HCT116 (cell line): ENCODE data around the gene FOXC2. TPM values are rescaled to one million over a fixed set of nuclear protein-coding genes. Genes with fewer than 3 reads are reported as not detected.
A peak's percentile ranks its signal among the peaks of the same experiment; 100 is the strongest.

Source experiments
- ATAC-seq: fragments of 200-7000 bp; cut with Tn5 transposase; 2 replicates; pipeline ENCODE4 v1.9.1; 2020; ENCODE audit warnings: mild to moderate bottlenecking, moderate library complexity
- BruUV-seq: library from RNA; stranded (reverse); fragments of 400-500 nt; replicated peaks from 2 replicates; lab custom pipeline; 2021; lab: Mats Ljungman, UMichigan
- CTCF ChIA-PET: fragments of 300-600 bp; sonication (Branson Sonifier 250); formaldehyde crosslinking; loops from one replicate; lab custom pipeline; 2021; ENCODE audit warnings: antibody characterized with exemption; lab: Charles Lee
- POLR2A ChIA-PET: fragments of 300-600, 350-600 bp; sonication (Branson Sonifier 250); formaldehyde crosslinking; loops from one replicate; lab custom pipeline; 2021; ENCODE audit warnings: antibody characterized with exemption; lab: Charles Lee
- RAD21 ChIA-PET, 2 experiments: fragments of 300-600 bp; sonication (Branson Sonifier 250); formaldehyde crosslinking; loops; one replicate each; lab custom pipeline; 2023; ENCODE audit warnings: low total read pairs in 2 of 2; ENCODE audit not compliant: uncharacterized antibody in 2 of 2, unreplicated experiment in 2 of 2, low non-redundant PET in 1 of 2; lab: Charles Lee
- DNase-seq: peaks from one replicate; pipeline ENCODE4 v3.0.0-alpha.2; 2010; ENCODE audit warnings: low read depth, low spot score
- H2AFZ ChIP-seq: fragments of 200-600 bp; shearing (Covaris generic), sonication (generic); 2 replicates; pipeline ENCODE4 v1.6.1; 2017; ENCODE audit warnings: low read depth, mixed run types, mixed read lengths, antibody characterized with exemption, low read length; ENCODE audit not compliant: poor library complexity, severe bottlenecking
- H3K27ac ChIP-seq: 2 replicates; pipeline ENCODE4 v1.5.1; 2012; ENCODE audit warnings: low read depth, low read length
- H3K27me3 ChIP-seq: fragments of 200-600 bp; sonication (generic); 2 replicates; pipeline ENCODE4 v1.6.1; 2016; ENCODE audit warnings: mixed run types, low read length, mixed read lengths; ENCODE audit not compliant: insufficient read depth
- H3K36me3 ChIP-seq, 2 experiments: fragments of 200-500 bp in 1 of 2; fragments of 200-600 bp in 1 of 2; sonication (Bioruptor generic) in 1 of 2; sonication (generic) in 1 of 2; 2 replicates each; pipeline versions ENCODE4 v1.5.1 to v1.6.1; 2014 to 2016; ENCODE audit warnings: low read length in 2 of 2, inconsistent platforms in 1 of 2, mixed read lengths in 1 of 2, mixed run types in 1 of 2; ENCODE audit not compliant: insufficient read depth in 2 of 2, control insufficient read depth in 1 of 2
- H3K4me1 ChIP-seq, 2 experiments: fragments of 200-600 bp in 1 of 2; sonication (generic) in 1 of 2; 2 replicates each; pipeline versions ENCODE4 v1.5.1 to v1.6.1; 2012 to 2017; ENCODE audit warnings: low read length in 2 of 2, inconsistent platforms in 1 of 2, mild to moderate bottlenecking in 1 of 2, mixed read lengths in 1 of 2, mixed run types in 1 of 2, moderate library complexity in 1 of 2; ENCODE audit not compliant: insufficient read depth in 2 of 2, control insufficient read depth in 1 of 2
- H3K4me2 ChIP-seq: fragments of 200-600 bp; sonication (generic); 2 replicates; pipeline ENCODE4 v1.6.1; 2017; ENCODE audit warnings: mixed run types, low read length, mixed read lengths
- H3K4me3 ChIP-seq, 2 experiments: fragments of 200-600 bp in 1 of 2; sonication (generic) in 1 of 2; replicated peaks in 1 of 2; 2 replicates each; pipeline ENCODE4 v1.5.1; 2011 to 2016; ENCODE audit warnings: low read length in 2 of 2, control low read depth in 1 of 2, low read depth in 1 of 2, mild to moderate bottlenecking in 1 of 2, mixed read lengths in 1 of 2, mixed run types in 1 of 2
- H3K79me2 ChIP-seq: fragments of 200-600 bp; sonication (generic); 2 replicates; pipeline ENCODE4 v1.6.1; 2017; ENCODE audit warnings: mild to moderate bottlenecking, mixed run types, low read length, moderate library complexity, mixed read lengths; ENCODE audit not compliant: insufficient read depth
- H3K9ac ChIP-seq: fragments of 200-600 bp; sonication (generic); 2 replicates; pipeline ENCODE4 v1.6.1; 2016; ENCODE audit warnings: low read length, mixed read lengths
- H3K9me2 ChIP-seq: fragments of 200-600 bp; sonication (generic), shearing (Covaris generic); 2 replicates; pipeline ENCODE4 v1.6.1; 2017; ENCODE audit warnings: mixed run types, mild to moderate bottlenecking, moderate library complexity; ENCODE audit not compliant: insufficient read depth
- H3K9me3 ChIP-seq, 2 experiments: fragments of 200-500 bp in 1 of 2; fragments of 200-600 bp in 1 of 2; sonication (Bioruptor generic) in 1 of 2; sonication (generic) in 1 of 2; 2 replicates each; pipeline ENCODE4 v1.6.1; 2014 to 2017; ENCODE audit warnings: low read length in 2 of 2, mixed read lengths in 2 of 2, inconsistent platforms in 1 of 2, low read depth in 1 of 2, mild to moderate bottlenecking in 1 of 2, mixed run types in 1 of 2, moderate library complexity in 1 of 2; ENCODE audit not compliant: control insufficient read depth in 1 of 2, insufficient read depth in 1 of 2
- H4K20me1 ChIP-seq: fragments of 200-600 bp; sonication (generic), shearing (Covaris generic); 2 replicates; pipeline ENCODE4 v1.6.1; 2017; ENCODE audit warnings: mixed run types, mild to moderate bottlenecking, moderate library complexity; ENCODE audit not compliant: insufficient read depth
- CEBPB ChIP-seq: IDR thresholded peaks from 2 replicates; pipeline ENCODE4 v1.6.1; 2012; ENCODE audit warnings: low read depth
- ELF1 ChIP-seq: IDR thresholded peaks from 2 replicates; pipeline ENCODE4 v1.6.1; 2012; ENCODE audit warnings: low read depth, borderline replicate concordance
- EZH2 ChIP-seq: fragments of 200-600 bp; sonication (generic); IDR thresholded peaks from 2 replicates; pipeline ENCODE4 v1.6.1; 2017; ENCODE audit warnings: antibody characterized with exemption, mixed run types
- EZH2phosphoT487 ChIP-seq: fragments of 200-600 bp; IDR thresholded peaks from 2 replicates; pipeline ENCODE4 v1.6.1; 2018; ENCODE audit warnings: antibody characterized with exemption, borderline replicate concordance
- FOSL1 ChIP-seq: IDR thresholded peaks from 2 replicates; pipeline ENCODE4 v1.6.1; 2012; ENCODE audit warnings: low read depth
- JUND ChIP-seq: IDR thresholded peaks from 2 replicates; pipeline ENCODE4 v1.6.1; 2012
- POLR2AphosphoS5 ChIP-seq: IDR thresholded peaks from 2 replicates; pipeline ENCODE4 v1.6.1; 2011; ENCODE audit warnings: mild to moderate bottlenecking, low read depth, low read length, moderate library complexity
- RAD21 ChIP-seq: IDR thresholded peaks from 2 replicates; pipeline ENCODE4 v1.6.1; 2012; ENCODE audit warnings: low read depth, mild to moderate bottlenecking
- SIN3A ChIP-seq: IDR thresholded peaks from 2 replicates; pipeline ENCODE4 v1.6.1; 2012; ENCODE audit warnings: low read depth
- SP1 ChIP-seq: IDR thresholded peaks from 2 replicates; pipeline ENCODE4 v1.6.1; 2012; ENCODE audit warnings: low read depth
- YY1 ChIP-seq: IDR thresholded peaks from 2 replicates; pipeline ENCODE4 v1.6.1; 2011; ENCODE audit warnings: low read length, low read depth, moderate library complexity, mild to moderate bottlenecking; ENCODE audit not compliant: insufficient replicate concordance; ENCODE audit errors: extremely low read depth
- ZNF274 ChIP-seq: fragments of 200-500 bp; sonication (Bioruptor generic); IDR thresholded peaks from 2 replicates; pipeline ENCODE4 v1.6.1; 2014; ENCODE audit warnings: mild to moderate bottlenecking, low read depth, low read length, inconsistent platforms
- intact Hi-C: fragments of 100-400 bp; cut with micrococcal nuclease; formaldehyde crosslinking; loops from 2 replicates; pipeline ENCODE4 v1.10.0; 2022
- total RNA-seq: library from RNA; stranded (reverse); gene quantifications from one replicate; pipeline ENCODE4 v1.2.1, GENCODE V29; 2021; ENCODE audit not compliant: unreplicated experiment
- TF ChIP-seq, protein P1 (sequence below): IDR thresholded peaks from 2 replicates; pipeline ENCODE4 v1.6.1; 2011; ENCODE audit warnings: mild to moderate bottlenecking, low read length, moderate library complexity; ENCODE audit not compliant: insufficient replicate concordance; ENCODE audit errors: extremely low read depth

The FOXC2 gene
- total RNA-seq, 1 experiment from 2014 or later, result 0.22 TPM

DNA sequence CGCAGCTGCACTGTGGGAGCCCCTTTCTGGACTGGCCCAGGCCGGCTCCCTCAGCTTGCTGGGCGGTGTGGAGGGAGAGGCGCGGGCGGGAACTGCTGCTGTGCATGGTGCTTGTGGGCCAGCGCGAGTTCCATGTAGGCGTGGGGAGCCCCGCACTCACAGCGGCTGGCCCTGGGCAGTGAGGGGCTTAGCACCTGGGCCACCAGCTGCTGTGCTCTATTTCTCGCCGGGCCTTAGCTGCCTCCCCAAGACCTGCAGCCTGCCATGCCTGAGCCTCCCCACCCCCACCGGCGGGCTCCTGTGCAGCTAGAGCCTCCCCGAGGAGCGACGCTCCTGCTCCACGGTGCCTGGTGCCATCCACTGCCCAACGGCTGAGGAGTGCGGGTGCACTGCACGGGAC lies 13.3 kb upstream of the FOXC2 start (continued):
- no peak for TF ChIP-seq SP1
- no peak for TF ChIP-seq ELF1
- TF ChIP-seq EZH2phosphoT487, result no peak
- TF ChIP-seq, all 23 proteins: peak for 0

DNA sequence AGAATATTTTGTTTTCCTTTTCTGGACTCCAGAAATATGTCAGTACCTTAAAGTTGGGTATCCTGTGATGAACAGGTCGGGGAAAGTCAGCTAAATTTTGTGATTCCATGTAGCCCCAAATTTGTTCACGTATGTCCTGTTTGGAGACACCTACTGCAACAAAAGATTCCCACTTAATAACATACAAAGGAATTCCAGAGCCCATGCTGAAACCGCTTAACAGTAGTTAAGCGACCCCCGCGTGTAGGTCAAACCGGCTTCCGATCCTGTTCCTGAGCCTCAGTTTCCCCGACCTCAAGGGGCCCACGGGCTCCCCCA lies 12.1 kb upstream of the FOXC2 start:
- DNase-seq (no peak), ATAC-seq (peak; percentile 4)

DNA sequence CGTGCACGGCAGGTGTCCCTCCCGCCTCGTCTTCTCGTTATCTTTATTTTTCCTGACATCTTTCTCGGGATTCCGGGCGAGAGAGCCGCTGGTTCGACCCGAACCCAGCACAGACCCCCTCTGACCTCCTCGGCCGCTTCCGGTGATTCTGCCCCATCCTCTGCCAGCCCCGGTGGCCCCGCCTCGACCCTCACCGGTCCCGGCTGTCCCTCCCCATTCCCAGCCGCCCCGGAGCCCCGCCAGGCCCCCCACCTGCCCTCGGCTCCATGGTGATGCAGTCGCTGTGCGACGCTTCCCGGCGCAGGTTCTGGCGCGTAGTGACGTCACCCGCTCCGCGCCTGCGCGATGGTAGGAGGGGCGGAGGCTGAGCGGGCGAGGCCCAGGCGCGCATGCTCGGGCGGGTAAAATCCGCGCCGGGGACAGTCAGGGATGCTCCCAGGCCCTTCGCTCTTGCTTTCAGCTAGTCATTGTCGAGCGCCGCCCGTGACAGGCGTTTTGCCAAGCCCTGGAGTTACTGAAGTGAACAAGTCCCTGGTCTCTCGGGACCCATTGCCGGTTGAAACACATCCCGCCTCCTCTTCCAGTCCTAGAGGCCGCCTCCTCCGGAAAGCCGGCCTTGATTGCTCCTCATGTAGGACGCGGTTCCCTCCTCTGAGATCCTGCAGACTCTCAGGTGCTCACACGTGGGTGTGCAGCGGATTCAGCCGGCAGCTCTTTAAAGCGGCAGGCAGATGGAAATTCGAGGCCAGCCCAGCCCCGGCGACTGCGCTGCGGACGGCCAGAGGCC lies 11.5 kb upstream of the FOXC2 start, which contains the start of gene MTHFSD:
Gene MTHFSD (minus strand): TSS at position 319 of the 787 bp plus-strand sequence. CDS start 51 bp downstream, at position 268.
- BruUV-seq, result TSS peak; percentile 86
- ChIA-PET RAD21 (no interaction called here), POLR2A (no interaction called here), CTCF (interaction anchor here (1.7 kb wide), 1 partner anchor 522 kb away, joined by 4 read pairs; no protein-coding TSS in a partner anchor)
- ATAC-seq, result peak; percentile 90
- H3K4me3 ChIP-seq, result peak within 1 kb of the TSS; percentile 92 to 93
- H4K20me1 ChIP-seq, result no peaks in the 10 kb centered on the region; the same call in 1 of the 2 replicates
- H2AFZ ChIP-seq, result no peak within 1 kb of the TSS
- peaks cover 4% of the 10 kb centered on the region; the same call in 1 of the 2 replicates for H3K27me3 ChIP-seq
- peak within 1 kb of the TSS; percentile 97 for H3K4me2 ChIP-seq
- peak within 1 kb of the TSS; percentile 94 for H3K9ac ChIP-seq
- intact Hi-C loops, result no loop called here
- peaks cover 4 to 15% of the 10 kb centered on the region in 2 experiments; a peak in 3 of 4 replicates for H3K4me1 ChIP-seq
- no peaks in the 10 kb centered on the region for H3K9me2 ChIP-seq
- peak within 1 kb of the TSS; percentile 65 for H3K27ac ChIP-seq
- H3K9me3 ChIP-seq, result no peaks in the 10 kb centered on the region
- DNase-seq, result peak; percentile 88
- peaks cover 19% of the 10 kb centered on the region for H3K79me2 ChIP-seq
- H3K36me3 ChIP-seq, result peaks cover 7 to 18% of the 10 kb centered on the region in 2 experiments; a peak in 2 of 4 replicates
- TF ChIP-seq YY1 (peak; percentile 56), EZH2 (no peak), JUND (no peak), ELF1 (no peak), FOSL1 (no peak), RAD21 (no peak), SIN3A (peak; percentile 42; the same call in 1 of the 2 replicates), ZNF274 (no peak), CEBPB (no peak)
- TF ChIP-seq, protein P1, sequence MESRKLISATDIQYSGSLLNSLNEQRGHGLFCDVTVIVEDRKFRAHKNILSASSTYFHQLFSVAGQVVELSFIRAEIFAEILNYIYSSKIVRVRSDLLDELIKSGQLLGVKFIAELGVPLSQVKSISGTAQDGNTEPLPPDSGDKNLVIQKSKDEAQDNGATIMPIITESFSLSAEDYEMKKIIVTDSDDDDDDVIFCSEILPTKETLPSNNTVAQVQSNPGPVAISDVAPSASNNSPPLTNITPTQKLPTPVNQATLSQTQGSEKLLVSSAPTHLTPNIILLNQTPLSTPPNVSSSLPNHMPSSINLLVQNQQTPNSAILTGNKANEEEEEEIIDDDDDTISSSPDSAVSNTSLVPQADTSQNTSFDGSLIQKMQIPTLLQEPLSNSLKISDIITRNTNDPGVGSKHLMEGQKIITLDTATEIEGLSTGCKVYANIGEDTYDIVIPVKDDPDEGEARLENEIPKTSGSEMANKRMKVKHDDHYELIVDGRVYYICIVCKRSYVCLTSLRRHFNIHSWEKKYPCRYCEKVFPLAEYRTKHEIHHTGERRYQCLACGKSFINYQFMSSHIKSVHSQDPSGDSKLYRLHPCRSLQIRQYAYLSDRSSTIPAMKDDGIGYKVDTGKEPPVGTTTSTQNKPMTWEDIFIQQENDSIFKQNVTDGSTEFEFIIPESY, result peak; percentile 42

More for the DNA sequence above, 12.1 kb upstream of the FOXC2 start:
- H3K4me2 ChIP-seq, result peak overlapping the region; percentile 97
- H3K79me2 ChIP-seq, result peaks cover 19% of the 10 kb centered on the region
- BruUV-seq, result TSS peak; percentile 56
- no peaks in the 10 kb centered on the region for H3K9me2 ChIP-seq
- peaks cover 4 to 15% of the 10 kb centered on the region in 2 experiments; a peak in 3 of 4 replicates for H3K4me1 ChIP-seq
- intact Hi-C loops, result no loop called here
- peak overlapping the region; percentile 65 for H3K27ac ChIP-seq
- H3K9me3 ChIP-seq, result no peaks in the 10 kb centered on the region
- H3K36me3 ChIP-seq, result peaks cover 7 to 23% of the 10 kb centered on the region in 2 experiments; a peak in 2 of 4 replicates
- no peaks in the 10 kb centered on the region; the same call in 1 of the 2 replicates for H4K20me1 ChIP-seq
- peak overlapping the region; percentile 94 for H3K9ac ChIP-seq
- ChIA-PET CTCF (interaction anchor here (1.0 to 1.7 kb wide), 2 partner anchors 523 to 1081 kb away, joined by 3 to 4 read pairs; no protein-coding TSS in a partner anchor), RAD21 (no interaction called here), POLR2A (no interaction called here)
- peaks cover 4% of the 10 kb centered on the region; the same call in 1 of the 2 replicates for H3K27me3 ChIP-seq
- H3K4me3 ChIP-seq, result peak overlapping the region; percentile 92 to 93
- no peak overlapping the region for H2AFZ ChIP-seq
- TF ChIP-seq SIN3A (peak; percentile 3; the same call in 1 of the 2 replicates), JUND (no peak), POLR2AphosphoS5 (no peak)
